Activated CD4-positive, CD25-positive, alpha-beta regulatory T cell treated with anti-CD3 and anti-CD28 coated beads, Interleukin-2, amount 50 U/mL, for 72 hours (primary cell): ENCODE results near the gene GCGR.

Source experiments
- DNase-seq: peaks from one replicate; pipeline ENCODE4 v3.0.0; 2021

GCGR gene

DNA sequence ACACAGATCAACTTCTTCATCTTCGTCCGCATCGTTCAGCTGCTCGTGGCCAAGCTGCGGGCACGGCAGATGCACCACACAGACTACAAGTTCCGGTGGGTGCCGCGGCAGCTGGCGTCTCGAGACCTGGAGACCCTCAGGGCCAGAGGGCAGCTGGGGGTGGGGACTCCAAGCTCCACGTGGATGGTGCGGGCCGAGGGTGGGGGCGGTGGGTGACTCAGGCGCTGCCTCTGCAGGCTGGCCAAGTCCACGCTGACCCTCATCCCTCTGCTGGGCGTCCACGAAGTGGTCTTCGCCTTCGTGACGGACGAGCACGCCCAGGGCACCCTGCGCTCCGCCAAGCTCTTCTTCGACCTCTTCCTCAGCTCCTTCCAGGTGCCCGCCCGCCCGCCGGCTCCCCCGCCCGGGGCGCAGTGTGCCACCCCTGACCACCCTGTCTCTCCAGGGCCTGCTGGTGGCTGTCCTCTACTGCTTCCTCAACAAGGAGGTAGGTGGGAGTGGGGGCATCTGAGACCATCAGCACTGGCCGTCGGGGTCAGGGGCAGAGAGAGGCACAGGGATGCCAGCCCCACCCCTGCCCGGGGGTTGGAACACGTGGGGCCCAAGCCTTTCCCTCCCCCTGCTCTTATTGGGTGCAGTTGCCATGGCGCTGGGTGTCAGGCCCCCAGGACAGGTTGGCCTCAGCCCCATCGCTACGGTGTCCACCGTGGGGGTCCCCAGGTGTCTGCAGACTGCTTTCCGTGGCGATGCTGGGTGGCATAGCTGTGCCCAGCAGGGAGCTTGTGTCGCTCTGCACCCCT lies 8.8 kb downstream of the GCGR start:
- DNase-seq = no peak

DNA sequence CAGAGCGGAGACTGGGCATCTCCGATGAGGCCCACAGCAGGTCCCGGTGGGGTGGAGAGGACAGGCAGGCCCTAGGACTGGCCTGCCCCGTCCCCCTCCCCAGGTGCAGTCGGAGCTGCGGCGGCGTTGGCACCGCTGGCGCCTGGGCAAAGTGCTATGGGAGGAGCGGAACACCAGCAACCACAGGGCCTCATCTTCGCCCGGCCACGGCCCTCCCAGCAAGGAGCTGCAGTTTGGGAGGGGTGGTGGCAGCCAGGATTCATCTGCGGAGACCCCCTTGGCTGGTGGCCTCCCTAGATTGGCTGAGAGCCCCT lies 9.4 kb downstream of the GCGR start:
- no peak for DNase-seq

DNA sequence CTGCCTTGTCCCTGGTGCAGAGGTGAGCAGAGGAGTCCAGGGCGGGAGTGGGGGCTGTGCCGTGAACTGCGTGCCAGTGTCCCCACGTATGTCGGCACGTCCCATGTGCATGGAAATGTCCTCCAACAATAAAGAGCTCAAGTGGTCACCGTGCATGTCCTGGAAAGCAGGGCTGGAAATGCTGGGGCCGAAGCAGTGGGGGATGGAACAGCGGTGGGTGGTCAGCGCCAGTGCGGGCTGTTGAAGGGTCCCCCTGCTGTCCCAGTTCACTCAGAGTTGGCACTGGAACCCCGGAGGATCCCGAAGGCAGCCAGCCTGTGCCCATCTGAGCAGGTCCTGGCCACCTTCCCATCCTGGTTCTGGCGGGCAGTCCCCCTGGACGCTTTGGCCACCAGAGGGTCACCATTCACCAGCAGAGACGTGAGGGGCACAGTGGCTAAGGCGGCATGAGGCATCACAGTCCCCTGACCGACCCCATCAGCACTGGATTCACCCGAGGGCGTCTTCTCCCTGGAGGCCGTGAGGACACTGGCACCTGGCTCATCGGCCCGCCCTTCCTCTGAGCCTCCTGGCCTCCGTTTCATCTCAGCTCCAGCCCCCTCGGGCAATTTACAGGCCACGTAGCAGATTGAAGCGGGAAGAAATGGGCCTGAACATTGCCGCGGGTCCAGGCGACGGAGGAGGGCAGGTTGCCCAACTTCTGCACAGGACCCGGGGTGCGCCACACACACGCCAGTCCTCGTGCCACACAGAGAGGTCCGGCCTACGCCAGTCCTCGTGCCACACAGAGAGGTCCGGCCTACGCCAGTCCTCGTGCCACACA lies 10.1 kb downstream of the GCGR start:
- no peak for DNase-seq

DNA sequence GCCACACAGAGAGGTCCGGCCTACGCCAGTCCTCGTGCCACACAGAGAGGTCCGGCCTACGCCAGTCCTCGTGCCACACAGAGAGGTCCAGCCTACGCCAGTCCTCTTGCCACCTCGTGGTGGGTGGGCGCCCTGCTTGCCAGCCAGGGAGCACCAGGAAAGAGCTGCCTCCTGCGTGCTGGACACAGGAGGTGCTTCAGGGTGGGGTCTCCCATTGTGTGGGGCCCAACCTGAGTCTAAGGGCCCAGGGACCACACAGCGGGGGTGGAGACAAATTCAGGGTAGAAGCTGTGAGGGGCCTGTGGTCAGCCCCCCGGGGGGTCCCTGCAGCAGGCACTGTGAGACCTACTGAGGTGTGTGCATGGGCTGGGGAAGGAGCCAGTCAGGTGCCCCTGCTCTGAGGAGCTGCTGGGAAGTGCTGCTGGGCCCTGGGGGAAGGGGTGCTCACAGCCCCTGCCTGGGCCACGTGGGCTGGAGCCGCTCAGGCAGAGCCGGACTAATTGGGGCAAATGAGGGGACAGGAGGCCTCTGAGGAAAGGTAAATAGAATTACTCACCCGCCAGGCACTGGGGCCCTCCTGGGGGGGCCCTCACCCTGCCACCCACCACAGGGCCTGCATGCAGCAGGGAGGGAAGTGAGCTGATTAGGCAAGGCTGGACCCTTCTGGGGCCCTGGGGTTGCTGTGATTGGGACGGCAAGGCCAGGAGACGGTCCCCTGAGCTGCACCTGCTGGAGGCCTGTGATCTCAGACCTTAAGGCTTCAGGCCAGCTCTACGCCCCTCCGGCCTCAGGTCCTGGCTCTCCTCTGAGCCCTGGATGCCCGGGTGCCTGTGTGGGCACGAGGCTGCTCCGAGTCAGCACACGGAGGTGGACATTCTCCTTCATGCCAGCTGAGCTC lies 11.0 kb downstream of the GCGR start:
- DNase-seq = no peak

DNA sequence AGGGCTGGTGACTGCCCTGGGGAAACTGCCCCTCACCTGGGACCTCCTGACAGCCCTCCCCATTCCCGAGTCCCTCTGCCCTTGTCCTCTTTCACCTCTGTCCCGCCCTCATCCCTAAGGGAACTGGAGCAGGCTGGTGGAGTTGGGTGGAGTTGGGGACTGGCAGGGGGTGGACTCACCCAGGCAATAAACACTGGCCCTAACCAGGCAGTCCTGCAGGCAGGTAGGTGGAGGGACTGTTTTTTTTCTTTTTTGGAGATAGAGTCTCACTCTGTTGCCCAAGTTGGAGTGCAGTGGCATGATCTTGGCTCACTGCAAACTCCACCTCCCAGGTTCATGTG lies 11.7 kb downstream of the GCGR start:
- no peak for DNase-seq

DNA sequence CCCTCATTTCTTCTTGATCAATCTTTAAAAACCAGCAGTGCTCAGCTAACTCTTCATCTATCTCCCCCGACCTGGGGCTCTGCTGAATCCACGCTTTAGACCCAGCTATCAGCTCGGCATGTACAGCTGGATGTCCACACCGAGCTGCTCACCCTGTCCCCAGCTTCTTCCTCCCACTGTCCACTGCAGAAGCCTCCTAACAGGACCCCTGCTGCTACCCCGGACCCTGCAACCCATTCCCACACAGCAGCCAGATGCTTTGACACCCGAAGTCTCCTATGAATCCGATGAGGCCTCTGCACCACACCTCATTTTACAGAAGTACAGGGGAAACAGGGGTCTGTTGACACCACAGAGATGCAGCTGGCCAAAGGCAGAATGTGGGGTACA lies 13.8 kb downstream of the GCGR start:
- DNase-seq = no peak

DNA sequence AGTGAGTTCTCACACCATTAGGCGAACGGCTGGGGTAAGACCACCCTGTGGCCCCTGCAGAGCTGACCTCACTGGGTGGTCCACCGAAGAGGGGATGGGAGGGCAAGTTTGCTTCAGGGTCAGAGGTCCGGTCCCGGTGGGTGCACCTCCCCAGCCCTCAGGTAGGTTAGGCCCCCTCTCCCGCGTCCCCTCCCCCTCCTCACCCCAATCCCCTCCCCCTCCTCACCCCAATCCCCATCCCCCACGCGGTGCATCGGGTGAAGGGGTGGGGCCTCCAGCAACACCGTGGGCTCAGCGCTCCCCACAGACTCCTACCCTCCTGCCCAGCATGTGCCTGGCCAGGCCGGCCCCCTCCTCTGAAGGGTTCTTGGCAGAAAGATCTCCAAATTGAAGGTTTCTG lies 15.8 kb downstream of the GCGR start:
- no peak for DNase-seq

DNA sequence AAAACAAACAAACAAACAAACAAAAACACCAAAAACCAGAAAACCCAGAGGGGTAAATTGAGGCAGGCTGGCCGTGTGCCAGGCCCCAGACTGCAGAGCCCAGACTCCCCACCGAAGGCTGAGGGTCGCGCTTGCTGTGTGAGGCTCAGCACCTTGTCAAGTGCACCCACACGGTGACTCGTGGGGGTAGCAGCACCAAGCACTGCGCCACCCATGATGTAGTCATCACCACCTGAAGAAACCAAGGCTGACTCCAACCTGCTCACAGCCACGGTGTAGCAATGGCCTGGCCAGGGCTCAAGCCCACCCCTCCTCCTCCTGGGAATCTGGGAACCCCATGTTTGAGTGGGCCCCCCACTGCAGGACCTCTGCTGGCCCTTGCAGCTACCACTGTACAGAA lies 17.2 kb downstream of the GCGR start:
- no peak for DNase-seq

DNA sequence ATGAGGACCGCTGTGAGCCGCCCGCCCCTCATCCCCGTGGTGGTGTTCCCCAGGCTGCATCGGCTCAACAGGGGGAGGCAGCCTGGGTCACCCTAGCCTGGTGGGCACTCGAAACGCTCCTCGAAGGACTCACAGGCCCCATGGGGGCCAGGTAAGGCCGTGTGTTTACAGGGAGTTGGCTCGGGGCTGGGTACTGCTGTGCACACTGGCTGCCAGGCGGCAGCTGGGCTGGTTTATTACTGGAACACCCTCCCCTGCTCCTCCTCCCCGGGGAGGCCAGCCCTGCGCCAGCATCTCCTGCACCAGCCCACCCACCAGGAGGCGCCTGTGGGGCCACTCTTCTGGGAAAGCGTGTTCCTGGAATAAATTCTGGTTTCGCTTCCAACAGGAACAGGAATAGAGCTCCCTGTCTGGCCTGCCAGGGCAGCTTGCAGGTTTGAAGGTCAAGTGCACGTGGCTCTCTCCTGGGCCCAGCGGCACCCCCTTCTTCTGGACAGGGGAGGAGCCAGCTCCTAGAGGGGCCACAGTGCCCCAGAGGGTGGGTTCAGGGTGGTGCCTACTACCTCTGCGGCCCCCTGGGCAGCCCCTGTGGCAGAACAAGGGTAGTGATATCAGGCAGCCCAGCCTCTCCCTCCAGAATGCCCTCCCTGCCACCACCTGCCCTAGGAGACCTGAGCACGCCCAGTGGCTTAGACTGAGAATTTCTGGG lies 17.8 kb downstream of the GCGR start:
- no peak for DNase-seq

DNA sequence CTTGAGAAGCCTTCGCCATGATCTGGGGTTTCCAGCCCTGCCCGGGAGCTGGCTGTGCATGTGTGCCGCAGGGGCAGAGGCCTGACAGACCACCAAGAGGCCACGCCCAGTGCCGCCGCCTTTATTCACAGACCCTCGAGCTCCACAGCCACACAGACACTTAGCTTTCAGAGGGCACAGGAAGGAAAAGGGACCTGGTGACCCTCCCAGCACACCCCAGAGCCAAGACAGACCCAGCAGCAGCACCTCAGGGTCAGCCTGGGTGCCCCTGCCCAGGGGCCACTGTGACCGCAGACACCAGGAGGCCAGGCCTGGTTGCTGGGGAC lies 18.3 kb downstream of the GCGR start:
- no peak for DNase-seq

DNA sequence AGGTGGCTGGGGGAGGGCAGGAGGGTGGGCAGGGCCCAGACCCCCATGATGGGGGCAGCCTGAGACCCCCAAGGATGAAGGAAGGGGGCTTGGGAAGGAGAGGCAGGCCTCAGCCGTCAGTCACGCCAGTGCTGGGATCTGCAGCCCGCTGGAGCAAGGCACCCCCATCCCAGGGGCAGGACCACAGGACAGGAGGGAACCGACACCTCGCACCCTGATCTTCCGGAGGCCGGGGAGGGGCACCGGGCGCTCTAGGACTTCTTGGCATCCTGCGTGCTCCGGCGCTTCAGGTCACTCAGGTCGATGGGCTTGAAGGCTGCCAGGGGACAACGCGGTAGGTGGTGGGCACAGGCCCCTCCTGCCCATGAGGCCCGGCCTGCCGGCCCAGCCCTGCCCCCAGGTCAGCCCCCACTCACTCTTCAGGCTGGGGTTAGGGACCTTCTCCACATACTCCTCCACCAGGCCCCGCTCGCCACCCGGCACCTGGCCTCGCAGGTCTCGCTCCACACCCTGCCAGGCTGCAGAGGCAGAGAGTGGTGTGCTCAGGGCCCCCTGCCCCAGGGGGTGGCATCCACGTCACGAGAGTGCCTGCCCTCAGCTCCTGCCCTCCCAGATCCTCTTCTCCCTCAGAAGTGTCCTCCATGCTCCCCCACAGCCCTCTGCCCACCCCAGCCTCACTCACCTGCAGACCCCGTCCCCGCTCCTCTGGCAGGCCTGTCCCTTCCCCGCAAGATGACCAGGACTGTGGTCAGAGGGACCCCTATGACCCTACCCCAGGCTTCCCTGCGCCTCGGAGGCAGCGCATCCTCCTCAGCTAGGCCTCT lies 19.3 kb downstream of the GCGR start:
- DNase-seq = no peak

DNA sequence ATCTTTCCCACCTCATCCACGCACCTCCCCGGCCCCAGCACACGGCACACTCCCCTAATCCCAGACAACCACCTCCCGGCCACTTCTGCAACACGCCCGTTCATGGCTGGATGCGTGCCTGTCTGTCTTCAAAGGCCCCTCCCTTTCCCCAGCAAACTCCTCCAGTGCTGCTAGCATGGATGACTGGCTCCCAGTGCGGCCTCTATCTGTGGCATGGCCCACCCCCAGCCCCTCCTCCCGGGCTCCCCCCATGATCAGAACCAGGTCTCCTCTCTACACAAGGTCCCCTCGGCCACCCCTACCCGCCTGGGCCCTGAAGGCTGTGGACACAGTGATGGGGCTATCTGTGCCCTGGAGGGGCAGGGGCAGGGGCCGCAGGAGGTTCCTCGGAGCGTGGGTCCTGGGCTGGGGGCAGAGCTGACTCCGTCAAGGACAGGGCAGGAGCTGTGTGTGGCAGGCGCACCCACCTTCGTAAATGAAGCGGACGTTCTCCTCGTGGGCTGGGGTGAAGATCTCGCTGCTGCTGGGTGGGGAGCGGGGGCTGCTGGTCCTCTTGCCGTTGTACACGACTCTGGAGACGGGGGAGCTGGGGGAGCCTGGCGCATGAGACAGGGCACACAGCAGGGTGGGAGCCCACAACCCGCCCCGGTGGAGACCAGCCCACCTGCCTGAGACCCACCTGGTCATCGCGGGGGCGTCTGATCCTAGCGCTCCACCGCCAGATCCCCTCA lies 20.0 kb downstream of the GCGR start:
- no peak for DNase-seq

DNA sequence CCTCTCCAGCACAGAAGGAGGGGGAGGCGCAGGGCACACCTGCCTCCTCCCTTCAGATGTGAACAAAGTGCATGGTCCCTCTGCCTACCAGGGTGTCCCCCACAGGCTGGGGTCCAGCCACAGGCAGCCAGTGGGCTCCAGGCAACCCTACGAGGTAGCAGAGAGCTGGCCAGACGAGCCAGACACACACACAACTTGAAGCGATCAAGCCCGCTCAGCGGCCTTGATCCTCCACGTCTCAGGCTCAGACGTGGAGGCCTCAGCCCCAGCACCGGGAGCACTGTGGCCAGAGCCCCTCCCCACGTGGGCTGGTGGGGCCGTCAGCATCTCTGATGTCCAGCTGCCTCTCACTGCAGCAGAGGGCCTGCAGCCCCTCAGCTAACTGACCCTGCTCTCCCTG lies 20.6 kb downstream of the GCGR start:
- no peak for DNase-seq

DNA sequence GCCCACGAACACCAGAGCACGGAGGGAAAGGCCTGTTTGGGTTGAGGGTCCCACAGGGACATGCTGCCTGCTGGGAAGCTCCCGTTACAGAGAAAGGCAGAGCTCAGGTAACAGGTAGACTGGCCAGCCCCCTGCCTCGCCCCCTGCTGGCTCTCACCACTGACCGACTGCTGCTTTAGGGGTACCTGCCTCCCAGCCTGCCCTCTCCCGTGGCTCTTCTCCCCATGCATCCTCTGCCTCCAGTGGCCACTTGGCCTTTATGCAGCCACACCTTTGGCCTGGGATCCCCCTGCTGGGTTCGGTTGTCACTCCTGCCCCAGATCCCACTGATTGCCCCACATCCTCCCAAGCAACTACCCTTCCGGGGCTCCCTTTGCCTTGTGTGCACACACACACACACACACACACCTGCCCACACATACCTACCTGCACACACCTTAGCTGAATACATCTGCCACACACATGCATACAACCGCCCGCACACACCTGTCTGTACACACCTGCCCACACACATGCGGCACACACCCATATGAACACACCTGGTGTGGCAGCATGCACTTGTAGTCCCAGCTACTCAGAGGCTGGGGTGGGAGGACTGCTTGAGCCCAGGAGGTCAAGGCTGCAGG lies 22.0 kb downstream of the GCGR start:
- DNase-seq = no peak

DNA sequence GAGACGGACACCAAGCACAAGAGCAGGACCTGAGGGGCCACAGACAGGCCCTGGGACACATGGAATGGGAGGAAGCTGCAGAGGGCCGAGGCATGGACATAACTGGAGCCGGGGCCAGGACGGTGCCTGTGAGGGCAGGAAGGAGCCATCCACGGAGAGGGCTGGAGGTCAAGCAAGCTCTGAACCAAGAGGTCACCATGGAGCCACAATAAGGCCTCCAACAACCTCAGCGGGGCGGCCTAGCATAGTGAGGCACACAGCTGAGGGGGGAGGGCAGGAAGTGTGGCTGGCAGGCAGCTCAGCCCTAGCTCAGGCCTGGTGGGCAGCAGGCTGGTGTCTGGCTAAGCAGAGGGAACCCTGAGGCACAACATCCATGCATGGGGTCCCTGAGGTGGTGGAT lies 24.7 kb downstream of the GCGR start:
- no peak for DNase-seq

DNA sequence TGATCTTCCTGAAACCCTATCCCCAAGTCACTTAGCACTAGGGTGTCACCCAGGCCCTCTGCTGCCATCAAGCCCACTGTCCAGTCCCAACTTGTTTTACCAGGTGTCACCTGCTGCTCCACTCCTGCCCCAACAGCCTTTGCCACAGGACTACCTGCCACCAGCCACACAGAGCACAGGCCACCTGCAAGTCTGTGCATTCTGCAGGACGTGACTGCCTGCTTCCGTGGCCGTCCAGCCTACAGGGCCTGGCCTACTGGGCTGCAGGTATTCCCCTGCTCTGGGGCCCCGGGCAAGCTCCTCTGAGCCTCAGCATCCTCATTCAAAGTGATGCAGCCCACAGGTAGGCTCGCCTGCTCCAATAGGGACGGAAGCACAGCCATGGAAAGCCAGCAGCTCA lies 25.9 kb downstream of the GCGR start:
- no peak for DNase-seq

DNA sequence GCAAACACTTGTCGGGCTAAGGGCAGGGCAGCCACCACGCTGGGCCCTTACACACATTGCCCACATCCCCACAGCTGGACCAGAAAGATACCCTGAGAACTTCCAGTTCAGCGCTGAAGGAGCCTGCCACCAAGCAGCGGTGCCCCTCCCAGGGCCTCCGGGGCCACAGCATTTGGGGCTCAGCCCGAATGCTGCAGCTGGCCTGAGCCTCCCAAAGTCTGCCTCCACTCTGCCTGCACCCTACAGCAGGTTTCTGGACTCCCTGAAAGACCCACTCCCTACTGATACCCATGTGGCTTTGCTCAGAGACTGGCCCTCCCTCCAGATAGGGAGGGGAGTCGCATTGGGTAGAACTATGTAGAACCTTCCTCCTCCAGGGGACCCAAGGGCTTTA lies 27.6 kb downstream of the GCGR start:
- no peak for DNase-seq

DNA sequence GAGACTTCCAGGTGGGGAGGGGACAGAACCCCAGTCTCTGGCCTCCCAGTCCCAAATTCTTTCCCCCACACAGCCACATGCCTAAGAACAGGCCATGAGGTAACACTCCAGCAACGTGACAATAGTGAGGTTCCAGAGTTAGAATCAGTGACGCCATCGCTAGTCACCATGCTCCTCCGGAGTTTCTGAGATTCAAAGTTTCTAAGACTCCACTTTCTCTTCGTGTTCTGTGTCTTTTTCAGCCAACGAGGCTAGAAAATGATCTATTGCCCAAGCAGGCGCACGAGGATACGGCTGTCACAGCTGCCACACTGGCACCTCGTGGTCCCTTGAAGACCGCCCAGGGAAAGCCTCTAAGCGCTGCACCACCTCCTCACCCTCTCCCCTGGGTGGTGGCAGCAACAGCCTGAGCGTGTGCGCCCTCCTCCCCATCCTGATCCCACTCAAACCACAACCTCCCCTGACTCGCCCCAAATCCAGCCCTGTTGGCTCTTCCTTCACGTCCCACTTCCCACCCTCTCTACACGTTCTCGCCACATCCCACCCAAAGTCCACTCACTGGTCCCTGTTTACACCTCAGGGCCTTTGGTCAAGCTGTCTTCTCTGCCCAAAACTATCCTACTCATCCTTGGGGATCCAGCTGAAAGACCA lies 28.1 kb downstream of the GCGR start:
- peak; percentile 49 for DNase-seq

DNA sequence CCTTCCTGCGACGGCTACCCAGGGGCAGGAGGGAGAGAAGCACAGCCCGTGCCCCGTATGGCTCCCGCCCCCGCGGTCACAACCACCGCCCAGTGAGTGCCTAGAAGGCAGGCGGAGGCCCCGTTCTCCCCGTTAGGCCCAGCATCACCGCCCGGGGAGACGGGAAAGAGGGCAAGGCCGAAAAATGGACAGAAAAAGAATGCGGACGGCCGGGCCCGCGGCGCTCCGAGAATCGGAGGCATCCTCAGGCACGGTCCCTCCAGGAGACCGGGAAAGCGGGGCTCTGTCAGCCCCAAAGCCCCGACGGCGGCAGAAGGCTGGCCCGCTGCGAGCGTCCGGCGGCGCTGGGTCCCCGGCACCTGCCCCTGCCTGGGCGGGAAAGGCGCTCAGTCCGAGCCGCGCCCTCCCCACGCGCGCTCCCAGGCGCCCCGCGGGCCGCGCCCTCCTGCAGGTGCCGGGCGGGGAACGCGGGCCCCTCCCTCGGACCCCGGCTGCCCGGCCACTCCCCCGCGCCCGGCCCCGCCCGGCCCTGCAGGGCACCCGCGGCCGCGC lies 28.7 kb downstream of the GCGR start:
- DNase-seq = no peak
